Measurements from ENCODE around the gene EID3.

Gene EID3

GRCh38 chr12:104294927-104295668 is 8.4 kb upstream of the EID3 start:
- TF ChIP-seq GATA1 (IDR thresholded peaks at IDR 0.05; ENCODE audit: low read depth, low read length) (no peak), POLR2A (IDR thresholded peaks at IDR 0.05; ENCODE audit: low read length) (no peak)
- DNase-seq = no peak

GRCh38 chr12:104295954-104296353 is 7.6 kb upstream of the EID3 start:
- no peak for TF ChIP-seq GATA1 (IDR thresholded peaks at IDR 0.05; ENCODE audit: low read depth, low read length)
- TF ChIP-seq POLR2A (IDR thresholded peaks at IDR 0.05; ENCODE audit: low read length) = no peak

GRCh38 chr12:104296718-104297117 is 6.8 kb upstream of the EID3 start:
- TF ChIP-seq POLR2A (IDR thresholded peaks at IDR 0.05; ENCODE audit: low read length) (no peak), GATA1 (IDR thresholded peaks at IDR 0.05; ENCODE audit: low read depth, low read length) (no peak)
- DNase-seq = no peak

More at GRCh38 chr12:104295954-104296353, 7.6 kb upstream of the EID3 start:
- no peak for DNase-seq

DNA sequence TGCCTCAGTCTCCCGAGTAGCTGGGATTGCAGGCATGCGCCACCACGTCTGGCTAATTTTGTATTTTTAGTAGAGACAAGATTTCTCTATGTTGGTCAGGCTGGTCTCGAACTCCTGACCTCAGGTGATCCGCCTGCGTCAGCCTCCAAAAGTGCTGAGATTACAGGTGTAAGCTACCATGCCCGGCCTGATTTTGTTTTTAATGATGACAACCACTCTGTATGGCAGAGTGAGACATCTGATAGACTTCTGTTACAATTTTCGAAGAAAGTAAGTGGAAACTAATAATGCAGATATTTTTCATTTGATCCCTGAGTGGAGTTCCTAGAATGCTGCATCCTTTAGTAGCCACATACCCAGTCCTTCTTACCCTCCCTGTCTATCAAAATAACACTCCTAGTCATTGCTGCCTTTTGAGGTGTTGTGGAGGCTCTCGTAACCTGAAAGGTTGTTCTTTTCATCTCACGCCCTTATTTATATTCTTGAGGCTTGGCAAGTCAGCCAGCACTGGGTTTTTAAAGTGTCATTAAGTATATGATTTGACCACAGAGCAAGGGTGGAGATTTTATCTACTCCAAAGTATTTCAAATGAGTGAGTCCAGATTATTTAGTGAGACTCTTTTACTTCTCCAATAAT is 5.9 kb upstream of the EID3 start:
- TF ChIP-seq POLR2A (IDR thresholded peaks at IDR 0.05; ENCODE audit: low read length) (no peak), GATA1 (IDR thresholded peaks at IDR 0.05; ENCODE audit: low read depth, low read length) (no peak)
- no peak for DNase-seq

DNA sequence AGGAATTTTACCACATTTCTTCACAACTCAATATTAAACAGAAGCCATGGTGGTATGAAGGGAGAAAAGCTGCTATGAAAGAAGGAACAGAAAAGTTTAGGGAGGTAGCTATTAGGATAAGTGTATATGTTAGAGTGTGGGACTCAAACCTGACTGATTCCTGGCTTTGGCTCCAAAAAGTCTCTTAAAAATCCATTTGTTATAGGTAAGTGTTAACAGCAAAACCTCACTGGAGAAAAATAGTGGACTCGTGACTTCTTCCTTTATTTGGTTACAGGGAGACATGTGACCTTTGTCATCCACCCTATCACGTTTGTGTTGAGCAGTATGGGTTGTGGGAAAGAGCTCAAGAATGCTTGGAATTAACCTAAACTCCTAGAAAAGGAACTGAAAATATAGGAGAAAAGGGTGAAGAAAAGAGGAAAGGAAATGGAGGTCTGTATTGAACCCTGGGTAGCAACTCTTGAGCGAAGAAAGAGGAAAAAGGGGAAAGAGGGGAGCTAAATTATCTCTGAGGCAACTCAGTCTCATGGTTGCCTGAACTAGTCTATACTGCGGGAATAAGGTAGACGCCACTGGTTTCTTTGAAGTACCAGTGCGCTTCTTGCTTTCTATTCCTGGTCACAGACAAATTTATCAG is 3.6 kb upstream of the EID3 start:
- no peak for DNase-seq
- no peak for TF ChIP-seq POLR2A (IDR thresholded peaks at IDR 0.05; ENCODE audit: low read length)
- no peak for TF ChIP-seq GATA1 (IDR thresholded peaks at IDR 0.05; ENCODE audit: low read depth, low read length)

DNA sequence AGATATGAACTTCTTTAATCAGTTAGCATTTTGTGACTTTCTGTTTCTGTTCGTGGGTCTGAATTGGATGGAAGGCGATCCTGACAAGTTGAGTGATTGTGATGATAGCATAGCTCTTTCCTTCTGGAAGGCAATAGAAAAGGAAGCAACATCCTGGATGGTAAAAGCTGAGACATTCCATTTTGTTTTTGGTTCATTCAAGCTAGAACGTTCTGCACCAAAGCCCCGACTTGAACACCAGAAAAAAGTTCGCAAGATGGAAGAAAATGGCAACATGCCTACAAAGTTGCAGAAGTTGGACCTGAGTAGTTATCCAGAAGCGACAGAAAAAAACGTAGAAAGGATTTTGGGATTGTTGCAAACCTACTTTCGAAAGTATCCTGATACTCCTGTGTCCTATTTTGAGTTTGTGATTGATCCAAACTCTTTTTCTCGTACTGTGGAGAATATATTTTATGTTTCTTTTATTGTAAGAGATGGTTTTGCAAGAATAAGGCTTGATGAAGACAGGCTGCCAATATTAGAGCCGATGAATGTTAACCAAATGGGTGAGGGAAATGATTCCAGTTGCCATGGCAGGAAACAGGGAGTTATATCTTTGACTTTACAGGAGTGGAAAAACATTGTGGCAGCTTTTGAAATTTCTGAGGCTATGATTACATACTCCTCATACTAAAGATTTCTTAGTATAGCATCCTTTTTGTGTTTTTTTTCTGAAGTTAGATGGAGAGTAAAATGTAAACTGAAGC is 896 bp downstream of the EID3 start:
- no peak for DNase-seq
- TF ChIP-seq GATA1 (IDR thresholded peaks at IDR 0.05; ENCODE audit: low read depth, low read length) (no peak), POLR2A (IDR thresholded peaks at IDR 0.05; ENCODE audit: low read length) (no peak)

- DNase-seq = no peak
Observed at GRCh38 chr12:104305349-104305748, 1.8 kb downstream of the EID3 start.

DNA sequence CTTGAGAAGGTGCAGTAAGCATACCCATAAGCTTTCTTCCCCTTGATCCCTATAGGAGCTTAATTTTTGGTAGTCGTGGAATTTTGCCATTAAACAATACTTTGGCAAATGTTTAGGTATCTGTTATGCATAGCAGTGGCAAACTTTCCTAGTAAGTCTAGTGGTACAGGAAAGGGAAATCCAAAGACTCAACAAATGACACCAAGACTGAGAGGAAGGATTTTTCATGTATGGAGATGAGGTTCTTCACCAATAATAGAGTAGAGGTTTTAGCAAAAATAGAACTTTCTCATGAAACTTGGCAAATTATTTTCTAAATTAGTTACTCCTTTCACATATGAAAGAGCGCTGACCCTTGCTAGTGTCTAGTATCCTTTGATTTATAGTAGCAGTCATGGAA is 2.8 kb downstream of the EID3 start:
- no peak for DNase-seq
- no peak for TF ChIP-seq GATA1 (IDR thresholded peaks at IDR 0.05; ENCODE audit: low read depth, low read length)
- no peak for TF ChIP-seq POLR2A (IDR thresholded peaks at IDR 0.05; ENCODE audit: low read length)

More at GRCh38 chr12:104305349-104305748, 1.8 kb downstream of the EID3 start:
- TF ChIP-seq GATA1 (IDR thresholded peaks at IDR 0.05; ENCODE audit: low read depth, low read length) (no peak), POLR2A (IDR thresholded peaks at IDR 0.05; ENCODE audit: low read length) (no peak)

GRCh38 chr12:104306943-104307654 is 3.6 kb downstream of the EID3 start:
- no peak for TF ChIP-seq GATA1 (IDR thresholded peaks at IDR 0.05; ENCODE audit: low read depth, low read length)
- TF ChIP-seq POLR2A (IDR thresholded peaks at IDR 0.05; ENCODE audit: low read length) = no peak
- no peak for DNase-seq

- TF ChIP-seq POLR2A (IDR thresholded peaks at IDR 0.05; ENCODE audit: low read length) = no peak
- no peak for TF ChIP-seq GATA1 (IDR thresholded peaks at IDR 0.05; ENCODE audit: low read depth, low read length)
- no peak for DNase-seq
Observed at GRCh38 chr12:104307655-104308000, 4.1 kb downstream of the EID3 start.

DNA sequence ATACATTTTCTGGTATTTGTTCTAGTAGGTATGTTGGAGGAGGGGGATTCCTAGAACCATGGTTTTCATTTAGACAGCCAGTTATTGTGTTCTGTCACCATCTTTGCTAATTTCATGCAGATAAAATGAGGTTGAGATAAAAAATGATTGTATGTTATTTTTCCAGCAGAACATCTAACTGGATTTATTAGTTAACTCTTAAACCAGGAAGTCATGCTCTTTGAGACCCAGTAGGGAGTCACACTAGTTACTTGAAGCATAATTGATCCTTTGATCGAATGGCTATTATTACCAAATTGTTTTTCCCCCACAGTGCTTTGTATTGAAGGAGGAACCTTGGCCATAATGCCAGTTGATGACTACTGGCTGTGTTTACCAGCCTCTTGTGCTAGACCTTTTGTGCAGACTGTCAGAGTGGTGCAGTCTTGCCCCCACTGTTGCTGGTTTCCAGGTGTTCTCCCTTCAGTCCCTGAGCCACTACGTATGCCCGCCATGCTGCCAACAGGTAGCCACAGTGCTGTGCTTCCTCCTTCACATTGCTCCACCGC is 6.0 kb downstream of the EID3 start:
- TF ChIP-seq POLR2A (IDR thresholded peaks at IDR 0.05; ENCODE audit: low read length) = no peak
- no peak for TF ChIP-seq GATA1 (IDR thresholded peaks at IDR 0.05; ENCODE audit: low read depth, low read length)

GRCh38 chr12:104310751-104311633 is 7.5 kb downstream of the EID3 start:
- TF ChIP-seq POLR2A (IDR thresholded peaks at IDR 0.05; ENCODE audit: low read length) = no peak
- TF ChIP-seq GATA1 (IDR thresholded peaks at IDR 0.05; ENCODE audit: low read depth, low read length) = no peak
- DNase-seq = peak; percentile 22 to 69

More for the DNA sequence above, 6.0 kb downstream of the EID3 start:
- DNase-seq = no peak

Data from erythroblast (primary cell).